ENCODE measurements around the gene SEPTIN10. TPM values are rescaled to one million over a fixed set of nuclear protein-coding genes. Genes with fewer than 3 reads are reported as not detected.

The SEPTIN10 gene
- total RNA-seq, 2 experiments from 2014 or later, result 2.3 to 2.7 TPM

DNA sequence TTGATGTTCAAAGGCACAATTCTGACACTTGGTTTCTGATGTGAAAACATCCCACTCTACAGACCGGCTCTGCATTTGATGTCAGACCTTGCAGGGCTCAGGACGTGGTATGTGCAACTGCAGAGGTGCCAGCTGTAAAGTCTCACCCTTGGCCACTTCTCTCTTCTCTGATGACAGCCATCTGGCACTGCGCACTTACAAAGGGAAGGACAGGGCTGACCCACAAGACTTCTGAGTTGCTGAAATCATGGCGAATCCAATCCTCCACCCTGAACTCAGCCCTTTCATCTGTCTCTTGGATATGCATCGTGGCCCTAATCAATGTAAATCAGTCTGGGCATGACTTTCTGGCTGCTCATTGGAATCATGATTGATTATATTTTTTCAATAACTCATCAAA is 82.5 kb downstream of the SEPTIN10 start:
- Mint-ChIP-seq H3K36me3 (ENCODE audit: low read depth) (no peaks in the 10 kb centered on the region), H3K4me3 (no peak overlapping the region), H3K4me1 (ENCODE audit: low read depth) (no peaks in the 10 kb centered on the region), H3K9me3 (no peaks in the 10 kb centered on the region), H3K27me3 (ENCODE audit: low read depth) (peaks cover 2% of the 10 kb centered on the region), H3K27ac (no peak overlapping the region)
- intact Hi-C loops (cut with micrococcal nuclease), result no loop called here
- DNase-seq, result no peak
- CTCF ChIA-PET, result interaction anchor here (1.7 kb wide), 1 partner anchor 15 kb away, joined by 8 read pairs; no protein-coding TSS in a partner anchor

DNA sequence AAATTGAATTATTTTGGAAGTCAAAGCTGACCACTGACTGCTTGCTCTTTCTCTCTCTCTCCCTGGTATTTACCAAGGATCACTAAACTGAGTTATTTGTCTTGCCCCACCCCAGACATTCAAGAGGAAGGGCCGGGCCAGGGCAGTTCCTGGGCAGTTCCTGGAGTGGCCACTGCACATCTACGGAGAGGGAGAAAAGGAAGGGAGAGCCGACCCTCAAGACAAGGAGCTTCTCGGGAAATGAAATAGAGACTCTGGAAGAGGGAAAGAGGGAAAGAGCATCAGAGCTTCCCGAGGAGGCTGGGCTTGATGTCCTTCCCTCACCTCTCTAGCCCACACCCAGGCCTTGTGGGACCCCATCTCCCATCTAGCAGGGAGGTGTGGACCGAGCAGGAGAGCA is 83.1 kb downstream of the SEPTIN10 start:
- H3K4me3 Mint-ChIP-seq, result no peak overlapping the region
- no peak for DNase-seq
- no peaks in the 10 kb centered on the region for H3K9me3 Mint-ChIP-seq
- no peaks in the 10 kb centered on the region for H3K36me3 Mint-ChIP-seq (ENCODE audit: low read depth)
- H3K27me3 Mint-ChIP-seq (ENCODE audit: low read depth), result peaks cover 2% of the 10 kb centered on the region
- intact Hi-C loops (cut with micrococcal nuclease), result no loop called here
- CTCF ChIA-PET, result interaction anchor here (0.8 kb wide), 1 partner anchor 20 kb away, joined by 3 read pairs; no protein-coding TSS in a partner anchor
- H3K4me1 Mint-ChIP-seq (ENCODE audit: low read depth), result no peaks in the 10 kb centered on the region
- H3K27ac Mint-ChIP-seq, result no peak overlapping the region

- intact Hi-C loops (cut with micrococcal nuclease), result no loop called here
- H3K9me3 Mint-ChIP-seq, result no peaks in the 10 kb centered on the region
- H3K4me1 Mint-ChIP-seq (ENCODE audit: low read depth), result no peaks in the 10 kb centered on the region
- no peaks in the 10 kb centered on the region for H3K36me3 Mint-ChIP-seq (ENCODE audit: low read depth)
- CTCF ChIA-PET, result interaction anchor here (0.8 kb wide), 1 partner anchor 19 kb away, joined by 3 read pairs; no protein-coding TSS in a partner anchor
- DNase-seq, result no peak
- peaks cover 2% of the 10 kb centered on the region for H3K27me3 Mint-ChIP-seq (ENCODE audit: low read depth)
- no peak overlapping the region for H3K27ac Mint-ChIP-seq
- H3K4me3 Mint-ChIP-seq, result no peak overlapping the region
These were observed 84.0 kb downstream of the SEPTIN10 start for GRCh38 chr2:109529532-109530449.

DNA sequence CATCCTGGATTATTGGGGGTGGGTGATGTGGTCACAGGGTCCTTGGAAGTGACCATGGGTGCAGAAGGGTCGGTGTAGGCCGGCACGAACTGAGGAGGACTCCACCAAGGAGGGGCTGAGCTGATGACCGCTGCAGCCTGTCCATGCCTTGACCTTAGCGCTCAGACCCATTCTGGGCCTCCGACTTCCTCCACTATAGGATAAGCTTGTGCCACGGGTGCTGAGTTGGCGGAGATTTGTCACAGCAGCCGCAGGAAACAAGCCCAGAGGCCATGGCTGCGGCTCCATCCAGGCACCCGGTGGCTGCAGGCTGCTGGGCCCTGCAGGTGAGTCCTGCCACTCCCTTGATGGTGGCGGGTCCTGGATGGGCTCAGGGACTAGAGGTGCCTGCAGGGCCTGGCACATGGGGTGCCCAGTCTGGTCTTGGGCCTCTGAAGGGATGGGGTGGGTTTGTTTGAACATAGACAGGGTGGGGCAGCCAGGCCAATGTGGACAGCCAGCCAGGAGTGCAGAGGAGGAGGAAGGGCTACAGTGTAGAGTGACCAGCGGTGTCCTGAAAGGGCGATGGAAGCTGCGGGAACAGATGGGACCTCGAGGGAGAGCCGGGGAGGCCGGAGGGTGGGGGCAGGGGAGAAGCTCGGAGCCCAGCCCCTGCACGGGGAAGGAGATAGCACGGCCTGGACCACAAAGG is 84.8 kb downstream of the SEPTIN10 start:
- CTCF ChIA-PET, result interaction anchor here (0.6 kb wide), 1 partner anchor 156 kb away, joined by 3 read pairs; no protein-coding TSS in a partner anchor
- Mint-ChIP-seq H3K36me3 (ENCODE audit: low read depth) (no peaks in the 10 kb centered on the region), H3K4me3 (no peak overlapping the region), H3K27me3 (ENCODE audit: low read depth) (peaks cover 2% of the 10 kb centered on the region), H3K9me3 (no peaks in the 10 kb centered on the region), H3K27ac (no peak overlapping the region), H3K4me1 (ENCODE audit: low read depth) (no peaks in the 10 kb centered on the region)
- intact Hi-C loops (cut with micrococcal nuclease), result no loop called here
- no peak for DNase-seq

DNA sequence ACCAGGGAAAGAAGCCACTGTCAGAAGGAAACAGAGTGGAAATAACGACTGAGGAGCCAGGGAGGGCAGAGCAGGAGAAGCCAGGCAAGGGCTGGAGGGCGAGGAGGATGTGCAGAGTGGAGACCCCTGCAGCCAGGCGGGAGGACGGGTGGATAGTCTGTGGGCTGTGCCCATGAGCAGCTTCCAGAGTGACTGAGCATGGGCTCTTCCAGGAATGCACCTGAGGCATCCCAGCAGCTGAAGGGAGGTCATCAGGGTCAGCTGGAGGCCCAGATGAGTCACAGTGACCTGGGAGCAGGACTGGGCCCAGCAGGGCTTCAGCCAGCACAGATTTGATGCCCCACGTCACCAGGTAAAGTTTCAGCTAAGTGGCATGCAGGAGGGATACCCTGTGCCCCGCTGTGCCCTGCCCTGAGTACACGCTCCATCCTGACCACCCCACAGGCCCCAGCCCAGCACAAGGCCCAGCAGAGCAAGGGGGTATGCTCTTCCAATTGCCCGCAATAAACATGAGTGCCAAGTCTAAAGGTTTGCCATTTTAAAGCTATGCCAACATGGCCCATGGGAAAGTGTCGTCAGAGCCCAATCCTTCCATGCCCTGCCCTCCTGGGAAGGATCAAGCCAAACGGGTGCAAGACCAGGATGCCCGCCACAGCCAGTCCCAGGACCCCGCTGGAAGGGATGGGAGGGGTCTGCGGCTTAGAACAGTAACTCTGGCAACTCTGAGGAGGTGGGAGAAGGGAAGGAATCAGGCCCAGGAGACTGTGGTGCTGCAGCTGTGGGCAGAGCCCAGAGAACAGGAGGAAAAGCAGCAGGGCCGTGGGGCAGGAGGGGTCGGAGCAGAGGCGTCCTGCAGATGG is 85.7 kb downstream of the SEPTIN10 start:
- Mint-ChIP-seq H3K4me3 (no peak overlapping the region), H3K36me3 (ENCODE audit: low read depth) (no peaks in the 10 kb centered on the region), H3K27me3 (ENCODE audit: low read depth) (peaks cover 2% of the 10 kb centered on the region), H3K9me3 (no peaks in the 10 kb centered on the region), H3K27ac (no peak overlapping the region), H3K4me1 (ENCODE audit: low read depth) (no peaks in the 10 kb centered on the region)
- intact Hi-C loops (cut with micrococcal nuclease), result no loop called here
- no peak for DNase-seq
- CTCF ChIA-PET, result no interaction called here

- CTCF ChIA-PET, result interaction anchor here (0.5 kb wide), 1 partner anchor 19 kb away, joined by 3 read pairs; no protein-coding TSS in a partner anchor
- Mint-ChIP-seq H3K27me3 (ENCODE audit: low read depth) (peaks cover 2% of the 10 kb centered on the region), H3K4me3 (no peak overlapping the region), H3K9me3 (no peaks in the 10 kb centered on the region), H3K27ac (no peak overlapping the region), H3K4me1 (ENCODE audit: low read depth) (no peaks in the 10 kb centered on the region), H3K36me3 (ENCODE audit: low read depth) (no peaks in the 10 kb centered on the region)
- intact Hi-C loops (cut with micrococcal nuclease), result no loop called here
- no peak for DNase-seq
These were observed 86.7 kb downstream of the SEPTIN10 start for GRCh38 chr2:109527079-109527478.

GRCh38 chr2:109526442-109526970 is 87.3 kb downstream of the SEPTIN10 start:
- H3K36me3 Mint-ChIP-seq (ENCODE audit: low read depth), result no peaks in the 10 kb centered on the region
- H3K4me3 Mint-ChIP-seq, result no peak overlapping the region
- H3K9me3 Mint-ChIP-seq, result no peaks in the 10 kb centered on the region
- no peaks in the 10 kb centered on the region for H3K4me1 Mint-ChIP-seq (ENCODE audit: low read depth)
- H3K27me3 Mint-ChIP-seq (ENCODE audit: low read depth), result no peaks in the 10 kb centered on the region
- CTCF ChIA-PET, result interaction anchor here (0.5 to 1.8 kb wide), 2 partner anchors 19 to 20 kb away, joined by 3 to 5 read pairs; no protein-coding TSS in a partner anchor
- DNase-seq, result no peak
- intact Hi-C loops (cut with micrococcal nuclease), result no loop called here
- H3K27ac Mint-ChIP-seq, result no peak overlapping the region

GRCh38 chr2:109525836-109526235 is 87.9 kb downstream of the SEPTIN10 start:
- Mint-ChIP-seq H3K4me1 (ENCODE audit: low read depth) (no peaks in the 10 kb centered on the region), H3K4me3 (no peak overlapping the region), H3K27me3 (ENCODE audit: low read depth) (no peaks in the 10 kb centered on the region), H3K27ac (no peak overlapping the region), H3K9me3 (no peaks in the 10 kb centered on the region), H3K36me3 (ENCODE audit: low read depth) (no peaks in the 10 kb centered on the region)
- intact Hi-C loops (cut with micrococcal nuclease), result no loop called here
- DNase-seq, result no peak
- CTCF ChIA-PET, result interaction anchor here (1.8 kb wide), 1 partner anchor 20 kb away, joined by 5 read pairs; no protein-coding TSS in a partner anchor

DNA sequence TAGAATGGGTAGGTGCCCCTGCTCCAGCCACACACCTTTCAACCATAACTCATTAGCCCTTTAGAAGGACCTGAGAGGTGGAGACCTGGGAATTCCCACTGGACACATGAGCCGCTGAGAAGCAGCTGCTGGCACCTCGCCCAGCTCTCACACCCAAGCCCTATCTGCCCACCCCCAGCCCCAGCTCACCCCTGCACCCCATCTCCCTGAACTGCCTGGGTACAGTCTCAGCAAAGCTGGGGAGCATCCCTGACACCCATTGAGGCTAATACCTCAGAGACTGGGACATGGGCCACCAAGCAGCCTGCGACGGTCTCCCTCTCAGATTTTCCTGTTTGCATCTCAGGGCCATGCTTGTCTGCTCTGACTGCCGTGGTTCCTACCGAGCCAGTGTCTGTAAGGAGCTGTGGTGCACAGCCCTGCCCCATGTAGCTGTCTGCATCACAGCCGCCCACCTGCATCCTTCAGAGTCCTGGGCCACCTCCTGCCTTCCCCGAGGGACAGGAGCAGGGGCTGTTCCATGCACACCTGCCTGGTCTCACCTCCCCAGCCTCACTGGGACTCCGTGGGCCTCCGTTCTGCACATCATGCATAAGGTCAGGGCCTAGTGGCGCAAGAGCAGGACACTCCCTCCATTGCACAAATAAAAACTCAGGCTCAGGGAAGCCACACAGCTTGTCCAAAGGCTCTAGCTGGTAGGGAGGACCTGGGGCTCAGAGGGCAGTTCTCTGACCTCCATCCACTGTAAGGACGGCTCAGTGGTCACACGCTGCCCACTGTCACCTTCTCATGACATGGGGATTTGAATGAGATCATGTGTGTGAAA is 90.0 kb downstream of the SEPTIN10 start:
- H3K9me3 Mint-ChIP-seq, result no peaks in the 10 kb centered on the region
- no peak overlapping the region for H3K27ac Mint-ChIP-seq
- no peaks in the 10 kb centered on the region for H3K4me1 Mint-ChIP-seq (ENCODE audit: low read depth)
- no peaks in the 10 kb centered on the region for H3K27me3 Mint-ChIP-seq (ENCODE audit: low read depth)
- H3K4me3 Mint-ChIP-seq, result no peak overlapping the region
- CTCF ChIA-PET, result no interaction called here
- intact Hi-C loops (cut with micrococcal nuclease), result no loop called here
- no peak for DNase-seq
- H3K36me3 Mint-ChIP-seq (ENCODE audit: low read depth), result no peaks in the 10 kb centered on the region

DNA sequence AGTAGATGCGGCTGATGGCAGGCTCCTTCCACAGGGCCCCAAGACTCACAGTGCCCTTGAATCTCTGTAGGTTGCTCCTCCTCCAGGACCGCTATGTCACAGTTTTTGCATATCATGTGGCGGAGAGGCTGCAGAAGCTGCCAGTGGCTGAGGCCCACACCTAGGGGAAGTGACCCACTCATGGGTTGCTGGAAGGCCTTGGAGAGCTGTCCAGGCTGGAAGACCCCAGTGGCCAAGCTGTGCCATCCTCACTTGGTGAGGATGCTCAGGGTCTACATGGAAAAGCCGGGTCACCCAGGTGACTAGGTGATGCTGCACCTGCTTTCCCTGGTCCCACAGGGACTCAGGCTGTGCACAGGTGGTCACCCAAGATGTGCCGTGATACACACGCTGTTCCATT is 90.6 kb downstream of the SEPTIN10 start:
- H3K9me3 Mint-ChIP-seq, result no peaks in the 10 kb centered on the region
- no peak overlapping the region for H3K4me3 Mint-ChIP-seq
- H3K4me1 Mint-ChIP-seq (ENCODE audit: low read depth), result no peaks in the 10 kb centered on the region
- no peaks in the 10 kb centered on the region for H3K36me3 Mint-ChIP-seq (ENCODE audit: low read depth)
- H3K27ac Mint-ChIP-seq, result no peak overlapping the region
- H3K27me3 Mint-ChIP-seq (ENCODE audit: low read depth), result no peaks in the 10 kb centered on the region
- DNase-seq, result no peak
- intact Hi-C loops (cut with micrococcal nuclease), result no loop called here
- CTCF ChIA-PET, result interaction anchor here (1.2 kb wide), 1 partner anchor 13 kb away, joined by 4 read pairs; no protein-coding TSS in a partner anchor

- intact Hi-C loops (cut with micrococcal nuclease), result no loop called here
- H3K27ac Mint-ChIP-seq, result no peak overlapping the region
- no peaks in the 10 kb centered on the region for H3K36me3 Mint-ChIP-seq (ENCODE audit: low read depth)
- no peaks in the 10 kb centered on the region for H3K27me3 Mint-ChIP-seq (ENCODE audit: low read depth)
- no peaks in the 10 kb centered on the region for H3K9me3 Mint-ChIP-seq
- no peaks in the 10 kb centered on the region for H3K4me1 Mint-ChIP-seq (ENCODE audit: low read depth)
- DNase-seq, result no peak
- CTCF ChIA-PET, result interaction anchor here (1.2 kb wide), 1 partner anchor 12 kb away, joined by 4 read pairs; no protein-coding TSS in a partner anchor
- H3K4me3 Mint-ChIP-seq, result no peak overlapping the region
These were observed 91.7 kb downstream of the SEPTIN10 start for GRCh38 chr2:109522063-109522374.

All from activated naive CD4-positive, alpha-beta T cell treated with anti-CD3 and anti-CD28 coated beads for 36 hours (primary cell).